IgD-negative memory B cell (primary cell): ENCODE data around the gene FAM217B. TPM values are rescaled to one million over a fixed set of nuclear protein-coding genes. Genes with fewer than 3 reads are reported as not detected.

Experiments used
- polyA plus RNA-seq: library from polyadenylated mRNA; unstranded; fragments of 300-500 nt; fragmentation: Illumina TruSeq; gene quantifications from one replicate; pipeline ENCODE4 v1.2.3, GENCODE V29; 2021

The FAM217B gene
- polyA plus RNA-seq, 1 donor from 2014 or later = 24.9 TPM

Other genes with a start within 250 kb of the FAM217B start
- gene SYCP2, start 6.8 kb upstream of the FAM217B start, polyA plus RNA-seq = 0.56 TPM
- 1.8 TPM for gene PPP1R3D, start 84 bp upstream of the FAM217B start, polyA plus RNA-seq
- not detected for gene CDH26, start 18.0 kb downstream of the FAM217B start, polyA plus RNA-seq